Neural cell (in vitro differentiated cells): ENCODE results near the gene CANT1. TPM values are rescaled to one million over a fixed set of nuclear protein-coding genes. Genes with fewer than 3 reads are reported as not detected.

ENCODE experiments used
- H2AFZ ChIP-seq: fragments of 200-600, 300-800 bp; sonication (generic), shearing (Covaris generic); 2 replicates; pipeline ENCODE4 v1.6.0; 2014; ENCODE audit warnings: low read depth, mild to moderate bottlenecking, antibody characterized with exemption, low read length, moderate library complexity
- H3F3A ChIP-seq: fragments of 200-600 bp; shearing (Covaris generic); 2 replicates; pipeline ENCODE4 v1.6.1; 2016; ENCODE audit warnings: mild to moderate bottlenecking, moderate library complexity, mixed read lengths, antibody characterized with exemption, low read length; ENCODE audit not compliant: insufficient read depth, poor library complexity, severe bottlenecking
- H3K27ac ChIP-seq: fragments of 200-600, 300-800 bp; sonication (generic), shearing (Covaris generic); 2 replicates; pipeline ENCODE4 v1.5.1; 2014; ENCODE audit warnings: mild to moderate bottlenecking, low read length, moderate library complexity
- H3K27me3 ChIP-seq: fragments of 300-800, 200-600 bp; sonication (generic), shearing (Covaris generic); 2 replicates; pipeline ENCODE4 v1.6.0; 2014; ENCODE audit warnings: mild to moderate bottlenecking, low read depth, low read length, moderate library complexity; ENCODE audit not compliant: insufficient read depth
- H3K36me3 ChIP-seq: fragments of 300-800, 200-600 bp; sonication (generic), shearing (Covaris generic); 2 replicates; pipeline ENCODE4 v1.5.1; 2014; ENCODE audit warnings: mild to moderate bottlenecking, antibody characterized with exemption, low read length, moderate library complexity; ENCODE audit not compliant: insufficient read depth
- H3K4me2 ChIP-seq: fragments of 300-800, 200-600 bp; sonication (generic), shearing (Covaris generic); 2 replicates; pipeline ENCODE4 v1.6.0; 2014; ENCODE audit warnings: mild to moderate bottlenecking, low read length
- H3K4me3 ChIP-seq: fragments of 300-800, 200-600 bp; sonication (generic), shearing (Covaris generic); 2 replicates; pipeline ENCODE4 v1.5.1; 2014; ENCODE audit warnings: mild to moderate bottlenecking, low read length, moderate library complexity
- H3K79me2 ChIP-seq: fragments of 200-600 bp; shearing (Covaris generic); replicated peaks from 2 replicates; pipeline ENCODE4 v1.6.0; 2014; ENCODE audit warnings: mild to moderate bottlenecking, low read length, moderate library complexity; ENCODE audit not compliant: insufficient read depth
- H3K9ac ChIP-seq: fragments of 300-800, 200-600 bp; sonication (generic), shearing (Covaris generic); 2 replicates; pipeline ENCODE4 v1.6.1; 2016; ENCODE audit warnings: mild to moderate bottlenecking, low read length, mixed read lengths
- H3K9me2 ChIP-seq: fragments of 200-600 bp; shearing (Covaris generic); 2 replicates; pipeline ENCODE4 v1.6.1; 2016; ENCODE audit warnings: mild to moderate bottlenecking, low read length, mixed read lengths; ENCODE audit not compliant: insufficient read depth
- H3K9me3 ChIP-seq: fragments of 200-600, 300-800 bp; sonication (generic), shearing (Covaris generic); 2 replicates; pipeline ENCODE4 v1.6.1; 2016; ENCODE audit warnings: mild to moderate bottlenecking, mixed run types, low read length, moderate library complexity, mixed read lengths
- H4K20me1 ChIP-seq: fragments of 200-600 bp; shearing (Covaris generic); 2 replicates; pipeline ENCODE4 v1.6.1; 2016; ENCODE audit warnings: mild to moderate bottlenecking, mixed run types; ENCODE audit not compliant: insufficient read depth
- EP300 ChIP-seq: fragments of 450-650 bp; conservative IDR thresholded peaks from 2 replicates; pipeline ENCODE4 v1.6.1; 2014; ENCODE audit warnings: antibody characterized with exemption, mild to moderate bottlenecking, moderate library complexity; ENCODE audit not compliant: poor library complexity, severe bottlenecking
- EZH2 ChIP-seq: fragments of 200-600, 300-800 bp; shearing (Covaris generic), sonication (generic); IDR thresholded peaks from 2 replicates; pipeline ENCODE4 v1.6.1; 2014; ENCODE audit warnings: antibody characterized with exemption, low read length, borderline replicate concordance, mild to moderate bottlenecking; ENCODE audit not compliant: insufficient read depth, poor library complexity, severe bottlenecking
- MXI1 ChIP-seq: fragments of 450-650 bp; conservative IDR thresholded peaks from 2 replicates; pipeline ENCODE4 v1.6.1; 2014; ENCODE audit warnings: antibody characterized with exemption, mild to moderate bottlenecking; ENCODE audit not compliant: poor library complexity, severe bottlenecking
- POLR2AphosphoS5 ChIP-seq: IDR thresholded peaks from 2 replicates; pipeline ENCODE4 v1.6.1; 2012
- RAD21 ChIP-seq: fragments of 450-650 bp; conservative IDR thresholded peaks from 2 replicates; pipeline ENCODE4 v1.6.1; 2014; ENCODE audit warnings: antibody characterized with exemption, mild to moderate bottlenecking, moderate library complexity
- SMC3 ChIP-seq: fragments of 450-650 bp; conservative IDR thresholded peaks from 2 replicates; pipeline ENCODE4 v1.6.1; 2014; ENCODE audit warnings: antibody characterized with exemption, mild to moderate bottlenecking, moderate library complexity; ENCODE audit not compliant: poor library complexity
- TAF1 ChIP-seq: IDR thresholded peaks from 2 replicates; pipeline ENCODE4 v1.6.1; 2012; ENCODE audit warnings: low read depth
- polyA plus RNA-seq: library from polyadenylated mRNA; depleted of rRNA; stranded (reverse); fragments of >200 nt; gene quantifications from 2 replicates; pipeline ENCODE4 v1.2.3, GENCODE V29; 2014
- TF ChIP-seq, protein P1 (sequence below): fragments of 450-650 bp; IDR thresholded peaks from 2 replicates; pipeline ENCODE4 v1.5.1; 2014; ENCODE audit warnings: antibody characterized with exemption, mild to moderate bottlenecking, moderate library complexity; ENCODE audit not compliant: poor library complexity, severe bottlenecking
- TF ChIP-seq, protein P2 (sequence below): IDR thresholded peaks from 2 replicates; pipeline ENCODE4 v1.6.1; 2012; ENCODE audit warnings: borderline replicate concordance

The CANT1 gene
- polyA plus RNA-seq, 1 donor from 2014 or later, result 17.7 TPM

DNA sequence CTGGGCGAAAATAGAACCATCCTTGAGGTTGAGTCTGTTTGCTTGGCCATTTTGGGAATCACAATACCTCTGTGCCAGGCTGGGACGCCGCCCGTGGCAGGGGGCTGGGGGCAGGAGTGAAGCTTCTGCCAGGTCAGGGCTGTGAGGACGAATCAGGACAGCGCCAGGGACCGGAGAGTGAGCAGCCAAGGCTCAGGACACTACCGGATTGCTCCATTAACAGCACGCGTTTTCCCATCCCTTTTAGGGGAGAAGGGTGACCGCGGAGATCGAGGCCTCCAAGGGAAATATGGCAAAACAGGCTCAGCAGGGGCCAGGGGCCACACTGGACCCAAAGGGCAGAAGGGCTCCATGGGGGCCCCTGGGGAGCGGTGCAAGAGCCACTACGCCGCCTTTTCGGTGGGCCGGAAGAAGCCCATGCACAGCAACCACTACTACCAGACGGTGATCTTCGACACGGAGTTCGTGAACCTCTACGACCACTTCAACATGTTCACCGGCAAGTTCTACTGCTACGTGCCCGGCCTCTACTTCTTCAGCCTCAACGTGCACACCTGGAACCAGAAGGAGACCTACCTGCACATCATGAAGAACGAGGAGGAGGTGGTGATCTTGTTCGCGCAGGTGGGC is 37.8 kb upstream of the CANT1 start:
- Histone ChIP-seq H3K4me2 (no peak overlapping the region), H4K20me1 (no peaks in the 10 kb centered on the region), H3K9ac (no peak overlapping the region), H3K9me3 (peaks cover 5% of the 10 kb centered on the region), H3F3A (no peaks in the 10 kb centered on the region), H3K27ac (no peak overlapping the region), H3K4me3 (no peak overlapping the region), H3K79me2 (no peaks in the 10 kb centered on the region), H2AFZ (no peak overlapping the region), H3K9me2 (no peaks in the 10 kb centered on the region), H3K36me3 (no peaks in the 10 kb centered on the region), H3K27me3 (no peaks in the 10 kb centered on the region)
- TF ChIP-seq TAF1, result no peak
- TF ChIP-seq SMC3, result no peak
- no peak for TF ChIP-seq POLR2AphosphoS5
- TF ChIP-seq, protein P1, sequence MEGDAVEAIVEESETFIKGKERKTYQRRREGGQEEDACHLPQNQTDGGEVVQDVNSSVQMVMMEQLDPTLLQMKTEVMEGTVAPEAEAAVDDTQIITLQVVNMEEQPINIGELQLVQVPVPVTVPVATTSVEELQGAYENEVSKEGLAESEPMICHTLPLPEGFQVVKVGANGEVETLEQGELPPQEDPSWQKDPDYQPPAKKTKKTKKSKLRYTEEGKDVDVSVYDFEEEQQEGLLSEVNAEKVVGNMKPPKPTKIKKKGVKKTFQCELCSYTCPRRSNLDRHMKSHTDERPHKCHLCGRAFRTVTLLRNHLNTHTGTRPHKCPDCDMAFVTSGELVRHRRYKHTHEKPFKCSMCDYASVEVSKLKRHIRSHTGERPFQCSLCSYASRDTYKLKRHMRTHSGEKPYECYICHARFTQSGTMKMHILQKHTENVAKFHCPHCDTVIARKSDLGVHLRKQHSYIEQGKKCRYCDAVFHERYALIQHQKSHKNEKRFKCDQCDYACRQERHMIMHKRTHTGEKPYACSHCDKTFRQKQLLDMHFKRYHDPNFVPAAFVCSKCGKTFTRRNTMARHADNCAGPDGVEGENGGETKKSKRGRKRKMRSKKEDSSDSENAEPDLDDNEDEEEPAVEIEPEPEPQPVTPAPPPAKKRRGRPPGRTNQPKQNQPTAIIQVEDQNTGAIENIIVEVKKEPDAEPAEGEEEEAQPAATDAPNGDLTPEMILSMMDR, result no peak
- no peak for TF ChIP-seq EZH2
- no peak for TF ChIP-seq RAD21
- TF ChIP-seq MXI1, result no peak
- TF ChIP-seq EP300, result no peak
- TF ChIP-seq, protein P2, sequence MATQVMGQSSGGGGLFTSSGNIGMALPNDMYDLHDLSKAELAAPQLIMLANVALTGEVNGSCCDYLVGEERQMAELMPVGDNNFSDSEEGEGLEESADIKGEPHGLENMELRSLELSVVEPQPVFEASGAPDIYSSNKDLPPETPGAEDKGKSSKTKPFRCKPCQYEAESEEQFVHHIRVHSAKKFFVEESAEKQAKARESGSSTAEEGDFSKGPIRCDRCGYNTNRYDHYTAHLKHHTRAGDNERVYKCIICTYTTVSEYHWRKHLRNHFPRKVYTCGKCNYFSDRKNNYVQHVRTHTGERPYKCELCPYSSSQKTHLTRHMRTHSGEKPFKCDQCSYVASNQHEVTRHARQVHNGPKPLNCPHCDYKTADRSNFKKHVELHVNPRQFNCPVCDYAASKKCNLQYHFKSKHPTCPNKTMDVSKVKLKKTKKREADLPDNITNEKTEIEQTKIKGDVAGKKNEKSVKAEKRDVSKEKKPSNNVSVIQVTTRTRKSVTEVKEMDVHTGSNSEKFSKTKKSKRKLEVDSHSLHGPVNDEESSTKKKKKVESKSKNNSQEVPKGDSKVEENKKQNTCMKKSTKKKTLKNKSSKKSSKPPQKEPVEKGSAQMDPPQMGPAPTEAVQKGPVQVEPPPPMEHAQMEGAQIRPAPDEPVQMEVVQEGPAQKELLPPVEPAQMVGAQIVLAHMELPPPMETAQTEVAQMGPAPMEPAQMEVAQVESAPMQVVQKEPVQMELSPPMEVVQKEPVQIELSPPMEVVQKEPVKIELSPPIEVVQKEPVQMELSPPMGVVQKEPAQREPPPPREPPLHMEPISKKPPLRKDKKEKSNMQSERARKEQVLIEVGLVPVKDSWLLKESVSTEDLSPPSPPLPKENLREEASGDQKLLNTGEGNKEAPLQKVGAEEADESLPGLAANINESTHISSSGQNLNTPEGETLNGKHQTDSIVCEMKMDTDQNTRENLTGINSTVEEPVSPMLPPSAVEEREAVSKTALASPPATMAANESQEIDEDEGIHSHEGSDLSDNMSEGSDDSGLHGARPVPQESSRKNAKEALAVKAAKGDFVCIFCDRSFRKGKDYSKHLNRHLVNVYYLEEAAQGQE, result no peak

DNA sequence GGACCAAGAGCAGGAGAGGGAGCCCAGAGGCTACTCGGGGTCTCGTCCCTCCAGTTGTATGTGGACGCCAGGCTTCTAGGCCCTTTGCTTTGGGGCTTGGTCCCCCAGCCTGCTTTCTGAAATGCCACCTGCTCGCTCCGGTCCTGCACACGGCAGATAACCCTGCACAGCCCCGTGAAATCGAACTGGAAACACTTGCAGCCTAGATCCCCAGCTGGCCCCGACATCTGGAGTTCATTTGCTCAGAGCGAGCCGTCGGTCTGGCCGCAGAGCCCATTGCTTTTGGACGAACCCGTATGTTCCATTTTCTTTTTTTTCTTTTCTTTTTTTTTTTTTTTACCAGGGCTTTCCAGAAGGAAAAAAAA is 37.3 kb upstream of the CANT1 start:
- Histone ChIP-seq H3K27ac (no peak overlapping the region), H2AFZ (no peak overlapping the region), H3K9me3 (peaks cover 5% of the 10 kb centered on the region), H4K20me1 (no peaks in the 10 kb centered on the region), H3K9ac (no peak overlapping the region), H3K4me2 (no peak overlapping the region), H3K27me3 (no peaks in the 10 kb centered on the region), H3K9me2 (no peaks in the 10 kb centered on the region), H3K4me3 (no peak overlapping the region), H3K79me2 (no peaks in the 10 kb centered on the region), H3K36me3 (no peaks in the 10 kb centered on the region), H3F3A (no peaks in the 10 kb centered on the region)
- TF ChIP-seq EP300 (no peak), EZH2 (no peak), MXI1 (no peak), TAF1 (no peak), SMC3 (no peak)
- TF ChIP-seq, protein P2, result no peak
- TF ChIP-seq, protein P1, result no peak
